ENCODE measurements around the gene TGFA.

Gene TGFA

DNA sequence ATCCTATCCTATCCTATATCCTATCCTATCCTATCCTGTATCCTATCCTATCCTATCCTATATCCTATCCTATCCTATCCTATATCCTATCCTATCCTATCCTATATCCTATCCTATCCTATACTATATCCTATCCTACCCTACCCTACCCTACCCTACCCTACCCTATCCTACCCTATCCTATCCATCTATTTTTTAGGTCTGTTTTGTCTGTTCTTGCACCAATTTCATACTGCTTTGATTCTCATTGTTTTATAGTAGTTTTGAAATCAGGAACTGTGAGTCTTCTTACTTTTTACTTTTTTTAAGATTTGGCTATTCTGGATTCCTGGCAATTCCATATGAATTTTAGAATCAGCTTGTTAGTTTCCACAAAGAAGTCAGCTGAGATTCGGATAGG, 118.5 kb downstream of the TGFA start:
- H3K27ac ChIP-seq (ENCODE audit: low read depth, low read length) = no peak overlapping the region
- H3K27me3 ChIP-seq (ENCODE audit: control insufficient read depth, low read length) = peaks cover 8% of the 10 kb centered on the region; the same call in 1 of the 2 replicates
- H3K9me3 ChIP-seq (ENCODE audit: control insufficient read depth, insufficient read depth, low read length) = no peaks in the 10 kb centered on the region
- no peak overlapping the region for H3K4me3 ChIP-seq (ENCODE audit: low read length)
- no peaks in the 10 kb centered on the region for H4K20me1 ChIP-seq (ENCODE audit: control insufficient read depth, insufficient read depth, low read depth, low read length)
- H3K36me3 ChIP-seq (ENCODE audit: control insufficient read depth, low read length) = no peaks in the 10 kb centered on the region
- no peaks in the 10 kb centered on the region for H3K79me2 ChIP-seq (ENCODE audit: control insufficient read depth, low read length)
- no peaks in the 10 kb centered on the region for H3K4me1 ChIP-seq (ENCODE audit: control insufficient read depth, low read length)
- H3K4me2 ChIP-seq (ENCODE audit: low read length) = no peak overlapping the region
- H3K9me2 ChIP-seq (replicated peaks; ENCODE audit: control insufficient read depth, low read length) = no peaks in the 10 kb centered on the region
- no peaks in the 10 kb centered on the region for H3F3A ChIP-seq (ENCODE audit: control insufficient read depth, insufficient read depth)
- TF ChIP-seq EZH2phosphoT487 (IDR thresholded peaks at IDR 0.05; ENCODE audit: borderline replicate concordance, low read length) = no peak
- TF ChIP-seq, protein P1, sequence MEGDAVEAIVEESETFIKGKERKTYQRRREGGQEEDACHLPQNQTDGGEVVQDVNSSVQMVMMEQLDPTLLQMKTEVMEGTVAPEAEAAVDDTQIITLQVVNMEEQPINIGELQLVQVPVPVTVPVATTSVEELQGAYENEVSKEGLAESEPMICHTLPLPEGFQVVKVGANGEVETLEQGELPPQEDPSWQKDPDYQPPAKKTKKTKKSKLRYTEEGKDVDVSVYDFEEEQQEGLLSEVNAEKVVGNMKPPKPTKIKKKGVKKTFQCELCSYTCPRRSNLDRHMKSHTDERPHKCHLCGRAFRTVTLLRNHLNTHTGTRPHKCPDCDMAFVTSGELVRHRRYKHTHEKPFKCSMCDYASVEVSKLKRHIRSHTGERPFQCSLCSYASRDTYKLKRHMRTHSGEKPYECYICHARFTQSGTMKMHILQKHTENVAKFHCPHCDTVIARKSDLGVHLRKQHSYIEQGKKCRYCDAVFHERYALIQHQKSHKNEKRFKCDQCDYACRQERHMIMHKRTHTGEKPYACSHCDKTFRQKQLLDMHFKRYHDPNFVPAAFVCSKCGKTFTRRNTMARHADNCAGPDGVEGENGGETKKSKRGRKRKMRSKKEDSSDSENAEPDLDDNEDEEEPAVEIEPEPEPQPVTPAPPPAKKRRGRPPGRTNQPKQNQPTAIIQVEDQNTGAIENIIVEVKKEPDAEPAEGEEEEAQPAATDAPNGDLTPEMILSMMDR (IDR thresholded peaks at IDR 0.05; ENCODE audit: low read depth, low read length, poor library complexity, severe bottlenecking) = no peak

DNA sequence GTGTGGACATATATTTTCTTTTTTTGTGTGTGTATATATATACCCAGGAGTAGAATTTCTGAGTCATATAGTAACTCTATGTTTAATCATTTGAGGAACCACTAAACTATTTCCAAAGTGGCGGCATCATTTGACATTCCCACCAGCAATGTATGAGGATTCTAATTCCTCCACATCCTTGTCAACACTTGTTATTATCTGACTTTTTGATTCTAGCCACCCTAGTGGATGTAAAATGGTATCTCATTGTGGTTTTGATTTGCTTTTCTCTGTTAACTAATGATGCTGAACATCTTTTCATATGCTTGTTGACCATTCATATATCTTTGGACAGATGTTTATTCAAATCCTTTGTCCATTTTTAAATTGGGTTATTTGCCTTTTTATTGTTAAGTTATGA, 120.3 kb downstream of the TGFA start:
- H3K36me3 ChIP-seq (ENCODE audit: control insufficient read depth, low read length) = no peaks in the 10 kb centered on the region
- no peaks in the 10 kb centered on the region for H3K79me2 ChIP-seq (ENCODE audit: control insufficient read depth, low read length)
- TF ChIP-seq, protein P1 (IDR thresholded peaks at IDR 0.05; ENCODE audit: low read depth, low read length, poor library complexity, severe bottlenecking) = no peak
- no peak for TF ChIP-seq EZH2phosphoT487 (IDR thresholded peaks at IDR 0.05; ENCODE audit: borderline replicate concordance, low read length)
- H3K4me2 ChIP-seq (ENCODE audit: low read length) = no peak overlapping the region
- H3K27me3 ChIP-seq (ENCODE audit: control insufficient read depth, low read length) = peaks cover 8% of the 10 kb centered on the region; the same call in 1 of the 2 replicates
- no peaks in the 10 kb centered on the region for H3K9me2 ChIP-seq (replicated peaks; ENCODE audit: control insufficient read depth, low read length)
- no peaks in the 10 kb centered on the region for H4K20me1 ChIP-seq (ENCODE audit: control insufficient read depth, insufficient read depth, low read depth, low read length)
- H3K27ac ChIP-seq (ENCODE audit: low read depth, low read length) = no peak overlapping the region
- no peak overlapping the region for H3K4me3 ChIP-seq (ENCODE audit: low read length)
- no peaks in the 10 kb centered on the region for H3F3A ChIP-seq (ENCODE audit: control insufficient read depth, insufficient read depth)
- no peaks in the 10 kb centered on the region for H3K9me3 ChIP-seq (ENCODE audit: control insufficient read depth, insufficient read depth, low read length)
- H3K4me1 ChIP-seq (ENCODE audit: control insufficient read depth, low read length) = no peaks in the 10 kb centered on the region

DNA sequence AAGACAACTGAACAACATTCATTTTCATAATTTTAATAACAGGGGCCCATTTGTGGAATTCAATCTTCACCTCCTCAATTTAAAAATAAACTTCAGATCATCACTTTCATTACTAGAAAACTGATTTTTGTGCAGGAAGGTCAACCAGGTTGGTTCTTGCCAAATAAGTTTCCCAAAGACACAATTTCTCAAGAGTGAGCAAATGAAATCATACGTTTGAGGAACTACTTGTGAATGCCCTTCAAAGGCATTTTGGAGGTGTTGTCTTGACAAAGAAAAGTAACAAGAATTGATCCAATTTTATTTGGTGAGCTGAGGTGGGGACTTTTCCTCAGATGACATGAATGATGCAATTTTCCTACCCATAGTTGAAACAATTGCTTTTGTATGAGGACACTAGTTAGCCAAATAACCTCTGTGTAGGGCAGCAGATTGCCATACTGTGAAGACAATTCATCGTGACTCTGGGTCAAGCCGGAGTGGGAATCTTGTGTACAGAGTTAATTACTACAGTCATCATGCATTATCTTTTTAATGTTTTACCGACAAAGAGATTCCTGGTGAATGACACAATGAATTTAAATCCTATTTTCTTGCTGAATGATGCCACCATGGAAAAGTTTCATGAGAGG, 121.8 kb downstream of the TGFA start:
- no peak overlapping the region for H3K4me3 ChIP-seq (ENCODE audit: low read length)
- H4K20me1 ChIP-seq (ENCODE audit: control insufficient read depth, insufficient read depth, low read depth, low read length) = no peaks in the 10 kb centered on the region
- H3K4me1 ChIP-seq (ENCODE audit: control insufficient read depth, low read length) = no peaks in the 10 kb centered on the region
- no peaks in the 10 kb centered on the region for H3K36me3 ChIP-seq (ENCODE audit: control insufficient read depth, low read length)
- no peak overlapping the region for H3K4me2 ChIP-seq (ENCODE audit: low read length)
- TF ChIP-seq, protein P1 (IDR thresholded peaks at IDR 0.05; ENCODE audit: low read depth, low read length, poor library complexity, severe bottlenecking) = no peak
- no peak for TF ChIP-seq EZH2phosphoT487 (IDR thresholded peaks at IDR 0.05; ENCODE audit: borderline replicate concordance, low read length)
- H3K27me3 ChIP-seq (ENCODE audit: control insufficient read depth, low read length) = peaks cover 6% of the 10 kb centered on the region; the same call in 1 of the 2 replicates
- no peaks in the 10 kb centered on the region for H3K79me2 ChIP-seq (ENCODE audit: control insufficient read depth, low read length)
- no peak overlapping the region for H3K27ac ChIP-seq (ENCODE audit: low read depth, low read length)
- no peaks in the 10 kb centered on the region for H3K9me3 ChIP-seq (ENCODE audit: control insufficient read depth, insufficient read depth, low read length)
- H3F3A ChIP-seq (ENCODE audit: control insufficient read depth, insufficient read depth) = no peaks in the 10 kb centered on the region
- no peaks in the 10 kb centered on the region for H3K9me2 ChIP-seq (replicated peaks; ENCODE audit: control insufficient read depth, low read length)
